ENCODE measurements around the gene GJD3.

- TF ChIP-seq EZH2 (IDR thresholded peaks at IDR 0.05; ENCODE audit: low read depth, unreplicated experiment) (no peak), CTCF (conservative IDR thresholded peaks at IDR 0.05; ENCODE audit: low read depth in 2 of 2) (no peak), CREB1 (CRISPR knock-in tag; IDR thresholded peaks at IDR 0.05; ENCODE audit: low read depth) (no peak), POLR2AphosphoS5 (IDR thresholded peaks at IDR 0.05; ENCODE audit: low read depth) (no peak), ZNF114 (CRISPR knock-in tag; IDR thresholded peaks at IDR 0.05) (no peak), NANOG (IDR thresholded peaks at IDR 0.05; ENCODE audit: borderline replicate concordance) (no peak)
- TF ChIP-seq, protein P1, sequence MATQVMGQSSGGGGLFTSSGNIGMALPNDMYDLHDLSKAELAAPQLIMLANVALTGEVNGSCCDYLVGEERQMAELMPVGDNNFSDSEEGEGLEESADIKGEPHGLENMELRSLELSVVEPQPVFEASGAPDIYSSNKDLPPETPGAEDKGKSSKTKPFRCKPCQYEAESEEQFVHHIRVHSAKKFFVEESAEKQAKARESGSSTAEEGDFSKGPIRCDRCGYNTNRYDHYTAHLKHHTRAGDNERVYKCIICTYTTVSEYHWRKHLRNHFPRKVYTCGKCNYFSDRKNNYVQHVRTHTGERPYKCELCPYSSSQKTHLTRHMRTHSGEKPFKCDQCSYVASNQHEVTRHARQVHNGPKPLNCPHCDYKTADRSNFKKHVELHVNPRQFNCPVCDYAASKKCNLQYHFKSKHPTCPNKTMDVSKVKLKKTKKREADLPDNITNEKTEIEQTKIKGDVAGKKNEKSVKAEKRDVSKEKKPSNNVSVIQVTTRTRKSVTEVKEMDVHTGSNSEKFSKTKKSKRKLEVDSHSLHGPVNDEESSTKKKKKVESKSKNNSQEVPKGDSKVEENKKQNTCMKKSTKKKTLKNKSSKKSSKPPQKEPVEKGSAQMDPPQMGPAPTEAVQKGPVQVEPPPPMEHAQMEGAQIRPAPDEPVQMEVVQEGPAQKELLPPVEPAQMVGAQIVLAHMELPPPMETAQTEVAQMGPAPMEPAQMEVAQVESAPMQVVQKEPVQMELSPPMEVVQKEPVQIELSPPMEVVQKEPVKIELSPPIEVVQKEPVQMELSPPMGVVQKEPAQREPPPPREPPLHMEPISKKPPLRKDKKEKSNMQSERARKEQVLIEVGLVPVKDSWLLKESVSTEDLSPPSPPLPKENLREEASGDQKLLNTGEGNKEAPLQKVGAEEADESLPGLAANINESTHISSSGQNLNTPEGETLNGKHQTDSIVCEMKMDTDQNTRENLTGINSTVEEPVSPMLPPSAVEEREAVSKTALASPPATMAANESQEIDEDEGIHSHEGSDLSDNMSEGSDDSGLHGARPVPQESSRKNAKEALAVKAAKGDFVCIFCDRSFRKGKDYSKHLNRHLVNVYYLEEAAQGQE (IDR thresholded peaks at IDR 0.05; ENCODE audit: unreplicated experiment): no peak
Measured at GRCh38 chr17:40404003-40404402, 39.5 kb upstream of the GJD3 start.

All from GM23338 (cell line).